ENCODE results near the gene TMEM92.

- TF ChIP-seq, protein P1, sequence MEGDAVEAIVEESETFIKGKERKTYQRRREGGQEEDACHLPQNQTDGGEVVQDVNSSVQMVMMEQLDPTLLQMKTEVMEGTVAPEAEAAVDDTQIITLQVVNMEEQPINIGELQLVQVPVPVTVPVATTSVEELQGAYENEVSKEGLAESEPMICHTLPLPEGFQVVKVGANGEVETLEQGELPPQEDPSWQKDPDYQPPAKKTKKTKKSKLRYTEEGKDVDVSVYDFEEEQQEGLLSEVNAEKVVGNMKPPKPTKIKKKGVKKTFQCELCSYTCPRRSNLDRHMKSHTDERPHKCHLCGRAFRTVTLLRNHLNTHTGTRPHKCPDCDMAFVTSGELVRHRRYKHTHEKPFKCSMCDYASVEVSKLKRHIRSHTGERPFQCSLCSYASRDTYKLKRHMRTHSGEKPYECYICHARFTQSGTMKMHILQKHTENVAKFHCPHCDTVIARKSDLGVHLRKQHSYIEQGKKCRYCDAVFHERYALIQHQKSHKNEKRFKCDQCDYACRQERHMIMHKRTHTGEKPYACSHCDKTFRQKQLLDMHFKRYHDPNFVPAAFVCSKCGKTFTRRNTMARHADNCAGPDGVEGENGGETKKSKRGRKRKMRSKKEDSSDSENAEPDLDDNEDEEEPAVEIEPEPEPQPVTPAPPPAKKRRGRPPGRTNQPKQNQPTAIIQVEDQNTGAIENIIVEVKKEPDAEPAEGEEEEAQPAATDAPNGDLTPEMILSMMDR (IDR thresholded peaks at IDR 0.05; ENCODE audit: insufficient read depth, low read length): no peak
- TF ChIP-seq SPI1 (IDR thresholded peaks at IDR 0.05; ENCODE audit: borderline replicate concordance, low read depth): no peak
Observed at GRCh38 chr17:50285941-50286340, 11.7 kb downstream of the TMEM92 start.
